ENCODE results near the gene EIF4G3.
"Not testable (repeated sequence)": the region's sequence is repeated elsewhere in the genome, so short reads cannot be mapped to it uniquely, and the experiment has no call there.

Gene EIF4G3

GRCh38 chr1:20867062-20867461 is 309.6 kb downstream of the EIF4G3 start:
- DNase-seq: no peak

- no peak for DNase-seq
Observed at GRCh38 chr1:20865001-20865400, 311.7 kb downstream of the EIF4G3 start.

GRCh38 chr1:20854529-20854928 is 322.2 kb downstream of the EIF4G3 start:
- DNase-seq: no peak

- DNase-seq: not testable (repeated sequence)
Observed at GRCh38 chr1:20851791-20852190, 324.9 kb downstream of the EIF4G3 start.

DNA sequence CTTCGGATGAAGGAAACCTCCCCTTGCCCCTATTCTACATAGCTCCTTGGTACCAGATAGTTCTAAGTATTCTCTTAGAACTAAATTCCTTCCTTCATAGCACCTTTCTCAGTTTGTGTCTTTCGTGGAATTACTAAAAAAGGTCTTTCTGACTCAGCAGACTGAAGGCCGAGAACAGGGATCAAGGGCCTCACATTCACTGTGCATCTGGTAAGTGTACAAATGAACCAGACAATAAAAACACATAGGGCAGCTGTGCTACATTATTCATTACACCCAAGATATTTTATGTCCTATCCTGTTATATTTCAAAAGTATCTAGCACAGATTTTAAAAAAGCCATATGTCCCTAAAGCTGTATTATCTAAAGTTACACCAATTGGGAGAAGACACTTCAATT is 326.7 kb downstream of the EIF4G3 start:
- DNase-seq: no peak

DNA sequence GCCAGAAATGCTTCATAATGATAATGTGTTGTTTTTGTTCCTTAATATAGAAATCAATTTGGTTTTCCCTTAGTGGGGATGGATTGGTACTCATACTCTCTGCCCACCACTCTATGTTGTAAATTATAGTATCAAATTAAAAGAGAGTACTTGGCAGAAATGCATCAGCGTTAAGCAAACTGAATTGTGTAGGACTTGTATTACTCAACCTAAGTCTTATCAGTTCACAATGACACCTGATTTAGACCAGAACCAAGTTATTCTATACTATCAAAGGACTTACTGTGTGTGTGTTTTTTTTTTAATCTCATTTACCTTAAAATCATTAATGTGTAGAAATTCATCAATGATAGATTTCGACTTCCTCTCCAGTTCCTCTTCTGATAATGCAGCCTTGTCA is 327.6 kb downstream of the EIF4G3 start:
- no peak for DNase-seq

DNA sequence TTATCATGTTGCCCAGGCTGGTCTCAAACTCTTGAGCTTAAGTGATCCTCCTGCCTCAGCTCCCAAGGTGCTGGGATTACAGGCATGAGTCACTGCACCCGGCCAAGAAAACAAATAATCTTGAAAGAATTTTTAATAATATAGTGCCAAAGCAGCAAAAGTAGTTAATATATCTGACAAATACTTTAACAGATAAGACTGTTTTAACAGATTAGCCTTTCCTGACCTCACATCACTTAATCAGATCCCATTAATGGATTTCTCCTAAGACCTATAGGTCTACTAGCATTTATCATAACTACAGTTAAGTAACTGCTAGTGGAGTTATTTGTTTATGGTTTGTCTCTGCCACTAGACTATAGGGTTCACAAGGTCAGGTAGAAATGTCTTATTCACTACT is 328.5 kb downstream of the EIF4G3 start:
- no peak for DNase-seq

DNA sequence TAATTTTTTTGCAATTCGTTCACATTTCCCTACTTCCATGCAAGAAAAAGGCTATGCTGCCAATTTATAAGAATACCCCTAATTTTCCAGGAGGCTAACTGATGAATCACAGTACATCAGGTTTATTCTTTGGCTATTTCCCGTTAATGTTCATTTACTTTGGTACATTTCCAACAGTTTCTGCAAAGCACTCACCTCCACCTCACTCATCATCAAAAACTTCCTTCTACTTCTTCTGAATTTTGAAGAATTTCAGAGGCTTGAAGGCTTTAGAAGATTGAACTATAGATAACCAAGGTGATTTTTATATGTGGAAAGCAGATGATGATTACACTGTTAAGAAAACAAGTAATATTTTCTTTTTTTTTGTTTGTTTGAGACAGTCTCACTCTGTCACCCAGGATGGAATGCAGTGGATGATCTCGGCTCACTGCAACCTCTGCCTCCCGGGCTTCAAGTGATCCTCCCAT is 329.1 kb downstream of the EIF4G3 start:
- no peak for DNase-seq

- no peak for DNase-seq
Observed at GRCh38 chr1:20846461-20847374, 330.0 kb downstream of the EIF4G3 start.

- DNase-seq: no peak
Observed at GRCh38 chr1:20840731-20841130, 336.0 kb downstream of the EIF4G3 start.

- no peak for DNase-seq
Observed at GRCh38 chr1:20837554-20838192, 339.0 kb downstream of the EIF4G3 start.

DNA sequence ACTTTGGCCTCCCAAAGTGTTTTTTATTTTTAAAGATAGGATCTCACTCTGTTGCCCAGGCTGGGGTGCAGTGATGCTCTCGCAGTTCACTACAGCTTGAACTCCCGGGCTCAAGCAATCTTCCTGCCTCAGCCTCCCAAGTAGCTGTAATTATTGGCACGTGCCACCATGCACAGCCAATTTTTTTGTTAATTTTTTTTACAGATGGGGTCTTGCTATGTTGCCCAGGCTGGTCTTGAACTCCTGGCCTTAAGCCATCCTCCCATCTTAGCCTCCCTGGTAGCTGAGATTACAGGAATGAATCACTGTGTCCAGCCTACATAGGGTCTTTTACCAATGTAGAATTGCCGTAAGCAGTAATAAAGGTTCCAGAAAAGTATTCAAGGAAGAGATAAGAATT is 340.5 kb downstream of the EIF4G3 start:
- DNase-seq: no peak

DNA sequence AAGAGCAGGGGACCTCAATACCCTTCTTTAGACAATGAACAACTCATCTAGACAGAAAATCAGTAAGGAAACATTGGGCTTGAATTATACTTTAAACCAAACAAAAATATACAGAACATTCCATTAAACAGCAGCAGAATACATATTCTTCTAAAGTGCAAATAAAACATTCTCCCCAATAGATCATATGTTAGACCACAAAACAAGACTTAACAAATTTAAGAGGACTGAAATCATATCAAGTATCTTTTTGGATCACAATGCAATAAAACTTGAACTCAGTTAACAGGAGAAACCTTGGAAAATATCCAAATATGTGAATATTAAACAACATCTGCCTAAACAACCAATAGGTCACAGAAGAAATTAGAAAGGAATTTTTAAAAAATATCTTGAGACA is 341.9 kb downstream of the EIF4G3 start:
- DNase-seq: no peak

DNA sequence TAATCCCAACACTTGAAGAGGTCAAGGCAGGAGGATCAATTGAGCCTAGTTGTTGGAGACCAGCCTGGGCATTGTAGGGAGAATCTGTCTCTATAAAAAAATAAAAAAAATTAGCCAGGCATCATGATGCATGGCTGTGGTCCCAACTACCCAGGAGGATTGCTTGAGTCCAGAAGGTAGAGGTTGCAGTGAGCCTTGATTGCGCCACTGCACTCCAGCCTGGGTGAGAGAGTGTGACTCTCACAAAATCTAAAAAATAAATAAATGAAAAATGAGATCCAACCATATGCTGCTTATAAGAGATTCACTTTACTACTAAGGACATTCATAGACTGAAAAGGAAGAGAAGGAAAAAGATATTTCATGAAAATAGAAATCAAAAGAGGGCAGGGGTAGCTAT is 342.5 kb downstream of the EIF4G3 start:
- DNase-seq: no peak

DNA sequence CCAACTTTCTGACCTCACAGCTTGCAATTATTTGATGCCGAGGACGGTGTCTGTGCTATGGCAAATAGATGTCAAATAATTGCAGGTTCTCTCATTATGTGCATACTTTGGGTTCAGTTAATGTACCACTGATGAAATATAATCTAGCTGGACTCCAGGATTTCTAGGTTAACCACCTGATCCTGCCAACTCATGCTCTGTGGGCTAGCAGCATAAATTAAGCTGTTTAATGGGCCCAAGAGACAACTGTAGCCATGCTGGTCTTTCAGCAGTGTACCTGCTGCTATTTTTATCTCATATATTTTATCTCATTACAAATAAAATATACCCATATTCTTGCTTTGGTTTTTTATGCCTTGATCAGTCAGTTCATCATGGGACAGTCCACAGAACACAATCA is 346.3 kb downstream of the EIF4G3 start:
- DNase-seq: no peak

DNA sequence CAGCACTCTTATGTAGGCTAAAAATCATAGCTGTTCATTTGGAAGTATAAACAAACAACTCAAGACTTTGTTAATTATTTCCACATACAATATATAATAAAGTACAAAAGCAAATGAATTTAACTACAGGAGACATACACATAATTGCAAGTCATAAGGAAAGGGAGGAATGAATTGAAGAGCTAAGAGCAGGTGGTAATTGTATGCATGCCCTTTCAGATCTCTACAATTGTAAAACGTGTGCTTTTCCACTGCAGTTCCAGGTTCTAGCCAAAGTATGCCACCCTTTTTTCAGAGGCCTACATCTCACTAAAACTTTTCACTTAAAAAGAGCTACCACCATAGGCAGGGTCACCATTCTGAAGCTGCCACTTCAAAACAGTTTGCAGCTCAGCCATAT is 346.8 kb downstream of the EIF4G3 start:
- DNase-seq: no peak

GRCh38 chr1:20829531-20829930 is 347.2 kb downstream of the EIF4G3 start:
- no peak for DNase-seq

- DNase-seq: no peak
Observed at GRCh38 chr1:20823845-20824244, 352.9 kb downstream of the EIF4G3 start.

DNA sequence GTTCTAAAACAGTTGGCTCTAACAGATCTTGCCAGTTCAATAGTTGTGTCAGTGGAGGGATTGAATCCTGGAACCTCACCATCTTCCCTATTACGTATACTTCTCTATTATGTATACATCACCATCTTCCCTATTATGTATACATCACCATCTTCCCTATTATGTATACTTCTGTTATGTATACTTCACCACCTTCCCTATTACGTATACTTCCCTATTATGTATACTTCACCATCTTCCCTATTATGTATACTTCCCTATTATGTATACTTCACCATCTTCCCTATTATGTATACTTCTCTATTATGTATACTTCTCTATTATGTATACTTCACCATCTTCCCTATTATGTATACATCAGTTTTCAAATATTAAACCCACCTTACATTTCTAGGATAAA is 355.2 kb downstream of the EIF4G3 start:
- DNase-seq: no peak

DNA sequence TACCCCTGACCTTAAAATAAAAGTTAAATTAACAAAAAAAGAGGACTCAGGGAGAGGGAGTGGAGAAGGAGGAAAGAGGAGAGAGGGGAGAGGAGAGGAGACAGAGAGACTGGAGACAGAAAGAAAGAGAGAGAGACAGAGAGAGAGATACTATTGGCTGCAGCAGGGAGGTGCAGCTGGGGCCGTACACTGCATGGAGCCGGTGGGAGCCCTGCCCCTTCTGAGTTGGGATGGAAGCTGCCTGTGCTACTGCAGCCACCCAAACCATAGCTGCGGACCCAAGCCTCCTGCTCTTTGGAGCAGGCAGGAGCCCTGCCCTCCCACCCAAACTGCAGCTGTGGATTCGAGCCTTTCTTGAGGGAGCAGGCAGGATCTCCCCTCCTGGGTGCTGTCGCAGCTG is 356.9 kb downstream of the EIF4G3 start:
- DNase-seq: no peak

- DNase-seq: no peak
Observed at GRCh38 chr1:20814534-20814871, 362.2 kb downstream of the EIF4G3 start.

- DNase-seq: no peak
Observed at GRCh38 chr1:20811916-20812315, 364.8 kb downstream of the EIF4G3 start.

GRCh38 chr1:20793236-20793635 is 383.5 kb downstream of the EIF4G3 start:
- DNase-seq: no peak

DNA sequence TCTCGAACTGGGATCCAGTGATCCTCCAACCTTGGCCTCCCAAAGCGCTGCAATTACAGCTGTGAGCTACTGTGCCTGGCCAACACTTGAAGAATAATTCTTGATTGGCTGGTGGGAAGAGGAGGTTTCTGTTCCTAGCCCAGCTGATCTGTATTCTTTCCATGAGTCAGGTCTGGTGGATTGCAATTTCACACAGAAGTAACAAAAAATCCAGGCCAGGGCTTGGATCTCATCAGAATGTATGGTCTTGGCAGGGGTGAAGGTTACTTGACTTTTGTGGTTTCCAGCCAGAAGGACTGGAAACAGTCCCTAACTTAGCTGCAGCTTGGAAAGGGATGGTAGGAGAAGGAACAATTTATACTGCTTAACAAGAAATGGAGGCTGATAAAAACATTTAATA is 384.5 kb downstream of the EIF4G3 start:
- no peak for DNase-seq

DNA sequence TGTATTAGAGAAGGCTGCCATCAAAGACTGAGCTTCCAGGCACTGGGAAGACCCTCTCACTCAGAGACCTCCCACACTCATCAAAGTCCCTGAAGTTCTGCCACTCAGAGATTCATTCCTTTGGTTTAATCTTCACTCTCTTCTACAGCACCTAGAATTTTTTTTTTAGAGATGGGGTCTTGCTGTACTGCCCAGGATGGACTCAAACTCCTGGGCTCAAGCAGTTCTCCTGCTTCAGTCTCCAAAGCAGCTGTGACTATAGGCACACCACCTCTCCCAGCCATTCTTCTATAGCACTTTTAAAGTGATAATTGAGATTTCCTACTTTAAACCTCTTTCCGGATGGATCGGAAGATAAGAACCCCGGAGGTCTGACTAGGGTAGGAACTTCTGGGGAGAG is 385.9 kb downstream of the EIF4G3 start:
- no peak for DNase-seq

All from NCI-H1930 (cell line).